ENCODE measurements around the gene UBE2H.

UBE2H gene

GRCh38 chr7:129918922-129919321 lies 33.8 kb downstream of the UBE2H start:
- Histone ChIP-seq H3K27ac (ENCODE audit: low read length, poor library complexity, severe bottlenecking) (no peak overlapping the region), H3K18ac (ENCODE audit: low read depth in 1 of 2, low read length in 2 of 2) (no peak overlapping the region), H3K27me3 (ENCODE audit: control insufficient read depth in 1 of 2, insufficient read depth in 1 of 2, low read length in 2 of 2) (no peaks in the 10 kb centered on the region), H3K14ac (ENCODE audit: low read length in 2 of 2) (no peak overlapping the region), H2BK120ac (ENCODE audit: low read depth, low read length) (no peak overlapping the region), H2BK5ac (ENCODE audit: low read depth, low read length, poor library complexity, severe bottlenecking) (no peak overlapping the region), H2AK5ac (ENCODE audit: low read length, severe bottlenecking) (no peak overlapping the region), H3K4me1 (ENCODE audit: control insufficient read depth, insufficient read depth, low read depth, low read length) (peaks cover 13% of the 10 kb centered on the region), H2AFZ (ENCODE audit: low read depth, low read length) (no peak overlapping the region), H4K8ac (ENCODE audit: low read length) (no peak overlapping the region), H3K4ac (ENCODE audit: low read depth in 1 of 2, low read length in 2 of 2) (no peak overlapping the region), H3K4me2 (ENCODE audit: low read length, poor library complexity, severe bottlenecking) (no peak overlapping the region), H3K36me3 (ENCODE audit: control insufficient read depth in 1 of 2, insufficient read depth in 2 of 2, low read depth in 1 of 2, low read length in 2 of 2) (peaks cover 11 to 16% of the 10 kb centered on the region in 2 experiments), H3K4me3 (ENCODE audit: insufficient read depth in 1 of 2, low read depth in 1 of 2, low read length in 2 of 2) (no peak overlapping the region), H3K9me3 (ENCODE audit: control insufficient read depth, low read length) (no peaks in the 10 kb centered on the region), H2BK12ac (ENCODE audit: low read length in 2 of 2) (no peak overlapping the region), H4K91ac (ENCODE audit: low read length) (no peak overlapping the region), H3K79me1 (replicated peaks; ENCODE audit: low read length, poor library complexity, severe bottlenecking) (peaks cover 3% of the 10 kb centered on the region), H2BK15ac (ENCODE audit: low read depth, poor library complexity, severe bottlenecking) (no peak overlapping the region), H3K23ac (ENCODE audit: low read length in 2 of 2) (no peak overlapping the region), H3K9ac (ENCODE audit: low read length) (no peak overlapping the region)
- no peak for DNase-seq
- WGBS: 98% methylated on average over 3 of the region's 5 CpGs

- Histone ChIP-seq H2AFZ (ENCODE audit: low read depth, low read length) (no peak overlapping the region), H3K18ac (ENCODE audit: low read depth in 1 of 2, low read length in 2 of 2) (no peak overlapping the region), H3K4ac (ENCODE audit: low read depth in 1 of 2, low read length in 2 of 2) (no peak overlapping the region), H2BK15ac (ENCODE audit: low read depth, poor library complexity, severe bottlenecking) (no peak overlapping the region), H3K9me3 (ENCODE audit: control insufficient read depth, low read length) (no peaks in the 10 kb centered on the region), H3K27me3 (ENCODE audit: control insufficient read depth in 1 of 2, insufficient read depth in 1 of 2, low read length in 2 of 2) (no peaks in the 10 kb centered on the region), H4K8ac (ENCODE audit: low read length) (no peak overlapping the region), H2BK12ac (ENCODE audit: low read length in 2 of 2) (no peak overlapping the region), H4K91ac (ENCODE audit: low read length) (no peak overlapping the region), H2BK120ac (ENCODE audit: low read depth, low read length) (no peak overlapping the region), H3K4me3 (ENCODE audit: insufficient read depth in 1 of 2, low read depth in 1 of 2, low read length in 2 of 2) (no peak overlapping the region), H2BK5ac (ENCODE audit: low read depth, low read length, poor library complexity, severe bottlenecking) (no peak overlapping the region), H3K4me2 (ENCODE audit: low read length, poor library complexity, severe bottlenecking) (no peak overlapping the region), H3K4me1 (ENCODE audit: control insufficient read depth, insufficient read depth, low read depth, low read length) (peaks cover 13% of the 10 kb centered on the region), H3K36me3 (ENCODE audit: control insufficient read depth in 1 of 2, insufficient read depth in 2 of 2, low read depth in 1 of 2, low read length in 2 of 2) (peaks cover 14 to 16% of the 10 kb centered on the region in 2 experiments), H3K27ac (ENCODE audit: low read length, poor library complexity, severe bottlenecking) (no peak overlapping the region), H3K14ac (ENCODE audit: low read length in 2 of 2) (no peak overlapping the region), H3K9ac (ENCODE audit: low read length) (no peak overlapping the region), H2AK5ac (ENCODE audit: low read length, severe bottlenecking) (no peak overlapping the region), H3K79me1 (replicated peaks; ENCODE audit: low read length, poor library complexity, severe bottlenecking) (peaks cover 3% of the 10 kb centered on the region), H3K23ac (ENCODE audit: low read length in 2 of 2) (no peak overlapping the region)
- WGBS: 98% methylated on average over 3 of the region's 4 CpGs
- no peak for DNase-seq
Measured at GRCh38 chr7:129917934-129918333, 34.8 kb downstream of the UBE2H start.

- no peaks in the 10 kb centered on the region for H3K9me3 ChIP-seq (ENCODE audit: control insufficient read depth, low read length)
- no peak overlapping the region for H3K4ac ChIP-seq (ENCODE audit: low read depth in 1 of 2, low read length in 2 of 2)
- no peak overlapping the region for H3K23ac ChIP-seq (ENCODE audit: low read length in 2 of 2)
- no peak overlapping the region for H2BK12ac ChIP-seq (ENCODE audit: low read length in 2 of 2)
- no peaks in the 10 kb centered on the region for H3K27me3 ChIP-seq (ENCODE audit: control insufficient read depth in 1 of 2, insufficient read depth in 1 of 2, low read length in 2 of 2)
- H3K4me3 ChIP-seq (ENCODE audit: insufficient read depth in 1 of 2, low read depth in 1 of 2, low read length in 2 of 2): no peak overlapping the region
- H2BK15ac ChIP-seq (ENCODE audit: low read depth, poor library complexity, severe bottlenecking): no peak overlapping the region
- no peak overlapping the region for H2BK120ac ChIP-seq (ENCODE audit: low read depth, low read length)
- WGBS: 80% methylated on average over 7 of the region's 9 CpGs
- H3K4me1 ChIP-seq (ENCODE audit: control insufficient read depth, insufficient read depth, low read depth, low read length): peaks cover 14% of the 10 kb centered on the region
- no peak overlapping the region for H4K8ac ChIP-seq (ENCODE audit: low read length)
- H3K18ac ChIP-seq (ENCODE audit: low read depth in 1 of 2, low read length in 2 of 2): no peak overlapping the region
- H2AK5ac ChIP-seq (ENCODE audit: low read length, severe bottlenecking): no peak overlapping the region
- no peak overlapping the region for H2BK5ac ChIP-seq (ENCODE audit: low read depth, low read length, poor library complexity, severe bottlenecking)
- H3K14ac ChIP-seq (ENCODE audit: low read length in 2 of 2): no peak overlapping the region
- no peak overlapping the region for H4K91ac ChIP-seq (ENCODE audit: low read length)
- H3K4me2 ChIP-seq (ENCODE audit: low read length, poor library complexity, severe bottlenecking): no peak overlapping the region
- peaks cover 4% of the 10 kb centered on the region for H3K79me1 ChIP-seq (replicated peaks; ENCODE audit: low read length, poor library complexity, severe bottlenecking)
- no peak for DNase-seq
- H3K27ac ChIP-seq (ENCODE audit: low read length, poor library complexity, severe bottlenecking): no peak overlapping the region
- H3K9ac ChIP-seq (ENCODE audit: low read length): no peak overlapping the region
- H3K36me3 ChIP-seq (ENCODE audit: control insufficient read depth in 1 of 2, insufficient read depth in 2 of 2, low read depth in 1 of 2, low read length in 2 of 2): peaks cover 8 to 16% of the 10 kb centered on the region in 2 experiments
- no peak overlapping the region for H2AFZ ChIP-seq (ENCODE audit: low read depth, low read length)
Measured at GRCh38 chr7:129914536-129915272, 38.1 kb downstream of the UBE2H start.

DNA sequence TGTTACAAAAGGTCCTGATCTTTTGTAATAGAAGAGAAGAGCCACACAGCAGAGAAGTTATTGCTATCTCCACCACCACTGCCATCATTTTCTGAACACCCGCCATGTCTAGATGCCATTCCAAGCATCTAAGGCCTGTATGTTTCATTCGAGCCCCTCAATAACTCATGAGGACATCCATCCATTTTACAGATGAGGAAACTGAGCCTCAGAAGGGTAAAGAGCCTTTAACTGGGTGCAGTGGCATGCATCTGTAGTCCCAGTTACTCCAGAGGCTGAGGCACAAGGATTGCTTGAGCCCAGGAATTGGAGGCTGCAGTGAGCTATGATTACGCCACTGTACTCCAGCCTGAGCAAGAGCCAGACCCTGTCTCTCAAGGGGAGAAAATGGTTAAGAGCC lies 39.3 kb downstream of the UBE2H start:
- H2BK120ac ChIP-seq (ENCODE audit: low read depth, low read length): no peak overlapping the region
- H2BK15ac ChIP-seq (ENCODE audit: low read depth, poor library complexity, severe bottlenecking): no peak overlapping the region
- peaks cover 6% of the 10 kb centered on the region for H3K79me1 ChIP-seq (replicated peaks; ENCODE audit: low read length, poor library complexity, severe bottlenecking)
- H2AK5ac ChIP-seq (ENCODE audit: low read length, severe bottlenecking): no peak overlapping the region
- no peak overlapping the region for H4K91ac ChIP-seq (ENCODE audit: low read length)
- no peak overlapping the region for H2AFZ ChIP-seq (ENCODE audit: low read depth, low read length)
- DNase-seq: no peak
- H3K4me3 ChIP-seq (ENCODE audit: insufficient read depth in 1 of 2, low read depth in 1 of 2, low read length in 2 of 2): no peak overlapping the region
- no peak overlapping the region for H3K23ac ChIP-seq (ENCODE audit: low read length in 2 of 2)
- H3K9ac ChIP-seq (ENCODE audit: low read length): no peak overlapping the region
- H3K36me3 ChIP-seq (ENCODE audit: control insufficient read depth in 1 of 2, insufficient read depth in 2 of 2, low read depth in 1 of 2, low read length in 2 of 2): peaks cover 7 to 13% of the 10 kb centered on the region in 2 experiments
- H3K4me2 ChIP-seq (ENCODE audit: low read length, poor library complexity, severe bottlenecking): no peak overlapping the region
- no peak overlapping the region for H2BK12ac ChIP-seq (ENCODE audit: low read length in 2 of 2)
- H3K9me3 ChIP-seq (ENCODE audit: control insufficient read depth, low read length): no peaks in the 10 kb centered on the region
- no peak overlapping the region for H2BK5ac ChIP-seq (ENCODE audit: low read depth, low read length, poor library complexity, severe bottlenecking)
- peaks cover 11% of the 10 kb centered on the region for H3K4me1 ChIP-seq (ENCODE audit: control insufficient read depth, insufficient read depth, low read depth, low read length)
- H3K14ac ChIP-seq (ENCODE audit: low read length in 2 of 2): no peak overlapping the region
- H3K27me3 ChIP-seq (ENCODE audit: control insufficient read depth in 1 of 2, insufficient read depth in 1 of 2, low read length in 2 of 2): no peaks in the 10 kb centered on the region
- H3K4ac ChIP-seq (ENCODE audit: low read depth in 1 of 2, low read length in 2 of 2): no peak overlapping the region
- H3K18ac ChIP-seq (ENCODE audit: low read depth in 1 of 2, low read length in 2 of 2): no peak overlapping the region
- 100% methylated on average over 3 of the region's 3 CpGs for WGBS
- no peak overlapping the region for H3K27ac ChIP-seq (ENCODE audit: low read length, poor library complexity, severe bottlenecking)
- no peak overlapping the region for H4K8ac ChIP-seq (ENCODE audit: low read length)

Measured in mesenchymal stem cell (in vitro differentiated cells and primary cell).